GM08714 (cell line): ENCODE measurements around the gene OR6M1.

ENCODE experiments used
- H3K4me3 ChIP-seq: fragments of 200-500 bp; sonication (Bioruptor generic); 2 replicates; pipeline ENCODE4 v1.5.1; 2014; ENCODE audit warnings: mild to moderate bottlenecking, low read length, inconsistent platforms
- ZNF274 ChIP-seq: IDR thresholded peaks from 2 replicates; pipeline ENCODE4 v1.6.1; 2012; ENCODE audit warnings: mild to moderate bottlenecking, low read depth, low read length

Gene OR6M1

GRCh38 chr11:123798513-123799252, 7.5 kb downstream of the OR6M1 start:
- no peak for TF ChIP-seq ZNF274
- H3K4me3 ChIP-seq, result no peak overlapping the region

- H3K4me3 ChIP-seq, result no peak overlapping the region
- TF ChIP-seq ZNF274, result no peak
Observed at GRCh38 chr11:123798079-123798478, 8.1 kb downstream of the OR6M1 start.

DNA sequence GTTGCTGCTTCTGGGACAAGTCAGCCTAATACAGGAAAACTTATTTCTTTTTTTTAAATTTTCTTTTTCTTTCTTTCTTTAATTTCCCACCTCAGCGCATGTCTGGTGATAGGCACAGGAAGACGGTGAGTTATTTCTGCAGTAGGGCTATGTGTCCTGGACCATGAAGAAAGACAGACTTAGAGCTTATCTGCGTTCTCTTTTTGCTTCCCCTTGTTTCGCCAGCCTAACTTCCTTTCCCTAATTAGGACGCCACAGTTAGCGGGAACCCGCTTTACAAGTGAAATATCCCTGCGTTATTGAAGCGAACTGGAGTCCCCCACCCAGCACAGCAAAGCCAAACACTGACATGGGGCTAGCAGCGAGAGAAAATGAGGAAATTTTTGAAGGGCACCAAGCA, 8.6 kb downstream of the OR6M1 start:
- no peak overlapping the region for H3K4me3 ChIP-seq
- TF ChIP-seq ZNF274, result no peak

GRCh38 chr11:123797114-123797513, 9.0 kb downstream of the OR6M1 start:
- TF ChIP-seq ZNF274, result no peak
- no peak overlapping the region for H3K4me3 ChIP-seq

DNA sequence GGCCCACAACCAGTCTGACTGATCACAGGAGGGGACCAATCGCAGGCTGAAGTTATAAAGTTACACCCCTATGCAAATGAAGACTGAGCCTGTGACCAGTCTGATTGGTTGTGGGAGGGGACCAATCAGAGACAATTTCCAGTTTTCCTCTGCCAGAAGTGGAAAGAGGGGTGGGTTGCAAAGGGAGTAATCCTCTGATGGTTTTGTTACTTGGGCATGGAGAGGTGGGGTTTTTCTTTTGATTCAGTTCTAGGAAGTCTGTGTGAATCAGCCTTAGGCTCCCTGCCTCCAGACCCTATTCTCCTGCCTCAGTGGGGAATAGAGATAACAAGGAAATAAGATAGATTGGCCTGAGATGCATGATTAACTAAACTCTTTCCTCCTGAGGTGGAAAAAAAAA, 9.9 kb downstream of the OR6M1 start:
- no peak for TF ChIP-seq ZNF274
- no peak overlapping the region for H3K4me3 ChIP-seq

DNA sequence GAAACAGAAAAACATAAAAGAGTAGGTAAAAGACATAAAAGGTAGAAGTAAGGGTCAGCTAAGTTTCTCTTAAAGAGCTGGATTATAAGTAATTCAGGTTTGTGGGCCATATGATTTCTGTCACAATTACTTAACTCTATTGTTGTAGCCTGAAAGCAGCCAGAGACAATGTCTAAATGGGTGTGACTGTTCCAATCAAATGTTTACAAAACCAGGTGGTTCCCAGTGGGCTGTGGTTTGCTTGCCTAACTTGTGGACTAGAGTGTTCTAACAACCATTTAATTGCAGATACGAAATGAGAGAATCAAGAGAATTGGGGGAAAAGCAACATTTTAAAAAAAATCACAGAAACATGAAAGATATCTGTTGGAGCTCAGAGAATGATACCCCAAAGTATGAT, 22.6 kb downstream of the OR6M1 start:
- no peak for TF ChIP-seq ZNF274
- no peak overlapping the region for H3K4me3 ChIP-seq

- no peak for TF ChIP-seq ZNF274
- H3K4me3 ChIP-seq, result no peak overlapping the region
Observed at GRCh38 chr11:123778511-123778910, 27.6 kb downstream of the OR6M1 start.

DNA sequence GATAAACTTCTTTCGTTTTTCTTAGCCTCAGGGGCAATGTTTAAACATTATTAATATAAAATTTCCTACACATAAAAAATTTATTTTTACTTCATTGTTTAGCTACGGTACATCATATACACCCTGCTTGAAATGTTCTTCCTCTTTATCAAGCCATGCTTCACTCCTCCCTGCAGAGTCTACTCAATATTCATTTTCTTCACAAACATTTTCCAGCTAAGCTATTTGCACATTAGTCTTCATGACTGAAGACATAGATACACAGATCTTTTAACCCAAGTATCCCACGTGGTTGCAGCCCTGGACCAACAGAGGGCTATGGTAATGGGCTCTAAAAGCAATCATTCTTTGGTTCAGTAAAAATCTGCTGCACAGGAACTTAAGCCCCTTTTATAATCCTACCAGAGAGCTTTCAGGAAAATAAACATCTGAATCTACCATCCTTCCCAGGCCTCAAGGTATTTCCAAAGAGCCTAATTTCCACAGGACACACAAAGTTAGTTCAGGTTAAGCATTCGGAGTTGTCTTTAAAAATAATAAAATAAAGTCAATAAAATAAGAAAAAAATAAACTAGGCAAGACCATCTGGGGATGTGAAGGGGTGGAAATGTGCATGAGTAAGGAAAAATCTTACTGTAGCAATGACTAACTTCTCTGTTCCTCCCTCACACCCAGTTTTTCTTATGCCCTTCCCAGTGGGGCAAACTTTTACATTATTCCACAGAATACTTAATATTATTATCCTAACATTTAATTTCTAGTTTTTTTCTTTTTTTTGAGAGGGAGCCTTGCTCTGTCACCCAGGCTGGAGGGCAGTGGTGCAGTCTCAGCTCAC, 30.2 kb downstream of the OR6M1 start:
- TF ChIP-seq ZNF274, result no peak
- no peak overlapping the region for H3K4me3 ChIP-seq

DNA sequence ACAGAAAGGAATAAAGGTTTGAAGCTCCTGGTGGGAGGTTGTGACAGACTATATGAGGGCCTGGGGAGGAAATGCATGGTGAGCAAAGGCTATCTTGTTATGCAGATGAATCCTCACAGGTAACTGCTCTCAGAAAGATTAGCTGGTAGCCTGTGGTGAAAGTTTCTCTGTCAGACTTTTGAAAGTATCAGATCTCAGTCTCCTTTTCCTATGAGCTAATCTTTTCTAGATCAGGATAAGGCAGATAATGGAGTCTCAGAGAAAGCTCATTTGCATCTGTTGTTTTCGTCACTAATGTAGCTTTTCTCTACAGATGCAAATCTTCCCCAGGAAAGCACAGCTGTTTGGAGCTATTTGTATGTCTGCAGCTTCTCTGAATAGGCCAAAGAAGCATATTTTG, 30.9 kb downstream of the OR6M1 start:
- no peak overlapping the region for H3K4me3 ChIP-seq
- no peak for TF ChIP-seq ZNF274

DNA sequence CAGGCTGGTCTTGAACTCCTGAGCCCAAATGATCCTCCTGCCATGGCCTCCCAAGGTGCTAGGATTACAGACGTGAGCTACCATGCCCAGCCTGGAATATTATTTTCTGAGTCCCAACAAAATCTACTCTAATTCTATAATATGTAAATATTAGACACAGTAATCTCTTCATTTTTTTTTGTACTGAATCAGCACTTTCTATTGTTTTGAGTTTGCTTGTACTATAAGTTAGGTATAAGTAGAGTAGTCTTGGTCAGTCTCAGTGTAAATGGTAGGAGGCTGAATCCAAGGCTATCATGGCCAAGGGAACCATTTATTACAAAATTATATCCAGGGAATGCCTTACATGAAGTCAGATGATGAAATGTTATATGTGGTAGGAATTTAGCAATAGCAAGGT, 32.2 kb downstream of the OR6M1 start:
- no peak for TF ChIP-seq ZNF274
- H3K4me3 ChIP-seq, result no peak overlapping the region

- no peak overlapping the region for H3K4me3 ChIP-seq
- TF ChIP-seq ZNF274, result no peak
Observed at GRCh38 chr11:123773026-123773425, 33.1 kb downstream of the OR6M1 start.

DNA sequence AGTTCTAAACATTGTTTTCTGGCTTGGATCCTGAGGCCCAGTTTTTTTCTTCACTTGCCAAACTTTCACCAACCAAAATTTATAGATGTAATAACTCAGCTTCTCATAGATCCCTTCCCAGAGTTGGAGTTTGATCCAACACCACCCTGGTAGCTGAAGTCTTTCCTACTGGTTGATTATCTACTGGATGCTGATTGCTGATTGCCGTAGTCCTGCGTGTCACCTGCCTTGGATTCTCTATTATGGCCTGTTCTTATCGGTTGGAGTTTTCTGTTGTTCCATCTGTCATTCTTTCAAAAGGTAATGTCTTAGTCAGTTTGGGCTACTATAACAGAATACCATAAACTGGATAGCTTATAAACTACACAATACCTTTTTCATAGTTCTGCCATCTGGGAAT, 34.5 kb downstream of the OR6M1 start:
- no peak for TF ChIP-seq ZNF274
- no peak overlapping the region for H3K4me3 ChIP-seq

GRCh38 chr11:123770712-123771111, 35.4 kb downstream of the OR6M1 start:
- no peak overlapping the region for H3K4me3 ChIP-seq
- TF ChIP-seq ZNF274, result no peak

GRCh38 chr11:123765601-123766000, 40.5 kb downstream of the OR6M1 start:
- H3K4me3 ChIP-seq, result no peak overlapping the region
- TF ChIP-seq ZNF274, result no peak

DNA sequence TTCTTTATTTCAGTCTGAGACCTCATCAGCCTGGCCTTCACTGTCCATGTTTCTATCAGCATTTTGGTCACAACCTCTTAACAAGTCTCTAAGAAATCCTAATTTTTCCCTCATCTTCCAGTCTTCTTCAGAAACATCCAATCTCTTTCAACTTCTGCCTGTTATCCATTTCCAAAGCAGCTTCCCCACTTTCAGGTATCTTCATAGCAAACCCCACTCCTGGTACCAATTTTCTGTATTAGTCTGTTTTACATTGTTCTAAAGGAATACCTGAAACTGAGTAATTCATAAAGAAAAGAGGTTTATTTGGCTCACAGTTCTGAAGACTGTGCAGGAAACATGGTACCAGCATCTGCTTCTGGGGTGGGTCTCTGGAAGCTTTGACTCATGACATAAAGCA, 43.7 kb downstream of the OR6M1 start:
- TF ChIP-seq ZNF274, result no peak
- H3K4me3 ChIP-seq, result no peak overlapping the region
